IPS-NIHi7 (cell line): ENCODE data around the gene LRRC18.
A peak's percentile ranks its signal among the peaks of the same experiment; 100 is the strongest.

ENCODE experiments used
- DNase-seq: peaks from one replicate; pipeline ENCODE4 v3.0.0; 2012; ENCODE audit warnings: mixed read lengths; ENCODE audit errors: extremely low spot score

The LRRC18 gene

GRCh38 chr10:48881937-48882336, 57.7 kb downstream of the LRRC18 start:
- no peak for DNase-seq

GRCh38 chr10:48880016-48880705, 59.5 kb downstream of the LRRC18 start:
- peak; percentile 56 for DNase-seq

- no peak for DNase-seq
Observed at GRCh38 chr10:48879451-48879850, 60.2 kb downstream of the LRRC18 start.

GRCh38 chr10:48878091-48878490, 61.5 kb downstream of the LRRC18 start:
- no peak for DNase-seq

GRCh38 chr10:48872234-48872633, 67.4 kb downstream of the LRRC18 start:
- DNase-seq = no peak
